Keratinocyte (primary cell): ENCODE results near the gene POLA1.

Experiments used
- CTCF ChIP-seq, 3 experiments: IDR thresholded peaks in 1 of 3; conservative IDR thresholded peaks in 1 of 3; optimal IDR thresholded peaks in 1 of 3; 2 replicates in 2 of 3; 3 replicates in 1 of 3; pipeline versions ENCODE3 to v1.5.1; 2011; ENCODE audit warnings: low read length in 3 of 3, mild to moderate bottlenecking in 3 of 3, moderate library complexity in 2 of 3, control low read depth in 1 of 3, inconsistent platforms in 1 of 3; ENCODE audit not compliant: insufficient read depth in 2 of 3; ENCODE audit errors: extremely low read depth in 1 of 3
- EZH2 ChIP-seq: IDR thresholded peaks from one replicate; pipeline ENCODE4 v1.6.1; 2012; ENCODE audit warnings: inconsistent platforms, mild to moderate bottlenecking, low read length, moderate library complexity

DNA sequence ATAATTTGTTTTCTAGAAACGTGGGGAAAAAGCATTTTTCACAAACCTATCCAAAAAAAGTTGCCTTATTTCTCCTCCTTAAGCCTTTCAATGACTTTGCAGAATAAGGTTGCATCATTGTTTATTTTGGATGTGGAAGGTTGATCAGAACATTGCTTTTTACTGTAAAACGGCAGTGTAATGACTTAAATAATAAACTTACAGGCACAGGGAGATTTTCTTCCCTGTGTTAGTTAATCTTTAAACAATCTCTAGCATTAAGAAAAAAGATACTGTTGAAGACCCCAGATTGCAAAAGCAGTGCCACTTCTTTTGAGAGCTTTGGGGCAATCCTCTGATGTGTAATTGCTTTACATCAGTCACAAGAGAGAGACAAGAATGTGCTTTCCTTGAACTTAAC, 168.6 kb downstream of the POLA1 start:
- TF ChIP-seq CTCF (optimal IDR thresholded peaks at IDR 0.05 in 1 of 3, IDR thresholded peaks at IDR 0.05 in 1 of 3, conservative IDR thresholded peaks at IDR 0.05 in 1 of 3; ENCODE audit: extremely low read depth in 1 of 3, insufficient read depth in 2 of 3, low read length in 3 of 3) (no peak), EZH2 (no peak)
